DMS53 (cell line): ENCODE results near the gene LGI2.
A peak's percentile ranks its signal among the peaks of the same experiment; 100 is the strongest.
"Not testable (repeated sequence)": the region's sequence is repeated elsewhere in the genome, so short reads cannot be mapped to it uniquely, and the experiment has no call there.

Source experiments
- DNase-seq: peaks from one replicate; lab custom pipeline; 2025; lab: John Stamatoyannopoulos, UW

The LGI2 gene

GRCh38 chr4:25050370-25051078 is 19.8 kb upstream of the LGI2 start:
- no peak for DNase-seq

GRCh38 chr4:25043548-25043947 is 12.8 kb upstream of the LGI2 start:
- no peak for DNase-seq

GRCh38 chr4:25033526-25033925 is 2.8 kb upstream of the LGI2 start:
- no peak for DNase-seq

GRCh38 chr4:25032126-25032525 is 1.4 kb upstream of the LGI2 start:
- peak; percentile 33 for DNase-seq

GRCh38 chr4:25031077-25031621 is 403 bp upstream of the LGI2 start:
- peak; percentile 77 for DNase-seq

- peak; percentile 64 for DNase-seq
Measured at GRCh38 chr4:25029479-25030276, 1.1 kb downstream of the LGI2 start.

- DNase-seq, result no peak
Measured at GRCh38 chr4:25028851-25029250, 1.9 kb downstream of the LGI2 start.

- no peak for DNase-seq
Measured at GRCh38 chr4:25022766-25023165, 8.0 kb downstream of the LGI2 start.

- DNase-seq, result no peak
Measured at GRCh38 chr4:25021216-25021615, 9.5 kb downstream of the LGI2 start.

- DNase-seq, result no peak
Measured at GRCh38 chr4:25020236-25020635, 10.5 kb downstream of the LGI2 start.

- DNase-seq, result no peak
Measured at GRCh38 chr4:25019501-25019900, 11.2 kb downstream of the LGI2 start.

- DNase-seq, result no peak
Measured at GRCh38 chr4:25015012-25015411, 15.7 kb downstream of the LGI2 start.

GRCh38 chr4:25014662-25014983 is 16.1 kb downstream of the LGI2 start:
- not testable (repeated sequence) for DNase-seq

- DNase-seq, result no peak
Measured at GRCh38 chr4:25013756-25014661, 16.7 kb downstream of the LGI2 start.

- DNase-seq, result no peak
Measured at GRCh38 chr4:25012655-25013054, 18.1 kb downstream of the LGI2 start.

GRCh38 chr4:25011135-25011866 is 19.4 kb downstream of the LGI2 start:
- DNase-seq, result no peak

GRCh38 chr4:25007598-25007997 is 23.1 kb downstream of the LGI2 start:
- DNase-seq, result no peak

- no peak for DNase-seq
Measured at GRCh38 chr4:25002681-25003080, 28.1 kb downstream of the LGI2 start.

- no peak for DNase-seq
Measured at GRCh38 chr4:25001509-25001908, 29.2 kb downstream of the LGI2 start.

GRCh38 chr4:25000639-25001038 is 30.1 kb downstream of the LGI2 start:
- DNase-seq, result no peak

GRCh38 chr4:24999392-25000089 is 31.2 kb downstream of the LGI2 start:
- DNase-seq, result no peak
